GM12801 (cell line): Measurements from ENCODE around the gene HDAC10.

Experiments used
- CTCF ChIP-seq: IDR thresholded peaks from one replicate; pipeline ENCODE4 v1.5.1; 2011; ENCODE audit warnings: control low read depth; ENCODE audit not compliant: insufficient read length; ENCODE audit errors: extremely low read depth

HDAC10 gene

GRCh38 chr22:50216684-50217520 lies 34.2 kb downstream of the HDAC10 start:
- no peak for TF ChIP-seq CTCF

GRCh38 chr22:50216055-50216683 lies 34.9 kb downstream of the HDAC10 start:
- no peak for TF ChIP-seq CTCF

- no peak for TF ChIP-seq CTCF
These were observed 35.6 kb downstream of the HDAC10 start for GRCh38 chr22:50215297-50216054.

GRCh38 chr22:50213263-50213662 lies 37.8 kb downstream of the HDAC10 start:
- no peak for TF ChIP-seq CTCF

- no peak for TF ChIP-seq CTCF
These were observed 39.9 kb downstream of the HDAC10 start for GRCh38 chr22:50211147-50211546.

- TF ChIP-seq CTCF, result no peak
These were observed 40.5 kb downstream of the HDAC10 start for GRCh38 chr22:50210378-50211139.
